Fibroblast of villous mesenchyme (primary cell): ENCODE results near the gene SLC1A2. TPM values are rescaled to one million over a fixed set of nuclear protein-coding genes. Genes with fewer than 3 reads are reported as not detected.

Source experiments
- DNase-seq: peaks from one replicate; pipeline ENCODE4 v3.0.0-alpha.2; 2010; ENCODE audit warnings: low read depth
- H3K4me3 ChIP-seq: 2 replicates; pipeline ENCODE4 v1.5.1; 2011; ENCODE audit warnings: low read depth, mild to moderate bottlenecking, low read length
- total RNA-seq: library from RNA; depleted of rRNA; stranded (reverse); fragments of >200 nt; gene quantifications from 2 replicates; pipeline ENCODE4 v1.2.3, GENCODE V29; 2012
- TF ChIP-seq, protein P1 (sequence below): IDR thresholded peaks from 2 replicates; pipeline ENCODE4 v1.5.1; 2012; ENCODE audit warnings: low read depth, mild to moderate bottlenecking, low read length; ENCODE audit not compliant: insufficient read depth

The SLC1A2 gene
- total RNA-seq, 1 donor: 23.7 TPM

GRCh38 chr11:35246745-35247144 lies 172.6 kb downstream of the SLC1A2 start:
- TF ChIP-seq, protein P1, sequence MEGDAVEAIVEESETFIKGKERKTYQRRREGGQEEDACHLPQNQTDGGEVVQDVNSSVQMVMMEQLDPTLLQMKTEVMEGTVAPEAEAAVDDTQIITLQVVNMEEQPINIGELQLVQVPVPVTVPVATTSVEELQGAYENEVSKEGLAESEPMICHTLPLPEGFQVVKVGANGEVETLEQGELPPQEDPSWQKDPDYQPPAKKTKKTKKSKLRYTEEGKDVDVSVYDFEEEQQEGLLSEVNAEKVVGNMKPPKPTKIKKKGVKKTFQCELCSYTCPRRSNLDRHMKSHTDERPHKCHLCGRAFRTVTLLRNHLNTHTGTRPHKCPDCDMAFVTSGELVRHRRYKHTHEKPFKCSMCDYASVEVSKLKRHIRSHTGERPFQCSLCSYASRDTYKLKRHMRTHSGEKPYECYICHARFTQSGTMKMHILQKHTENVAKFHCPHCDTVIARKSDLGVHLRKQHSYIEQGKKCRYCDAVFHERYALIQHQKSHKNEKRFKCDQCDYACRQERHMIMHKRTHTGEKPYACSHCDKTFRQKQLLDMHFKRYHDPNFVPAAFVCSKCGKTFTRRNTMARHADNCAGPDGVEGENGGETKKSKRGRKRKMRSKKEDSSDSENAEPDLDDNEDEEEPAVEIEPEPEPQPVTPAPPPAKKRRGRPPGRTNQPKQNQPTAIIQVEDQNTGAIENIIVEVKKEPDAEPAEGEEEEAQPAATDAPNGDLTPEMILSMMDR: no peak
- DNase-seq: peak; percentile 77
- H3K4me3 ChIP-seq: no peak overlapping the region

GRCh38 chr11:35245786-35246185 lies 173.6 kb downstream of the SLC1A2 start:
- no peak for DNase-seq
- TF ChIP-seq, protein P1: no peak
- no peak overlapping the region for H3K4me3 ChIP-seq

- DNase-seq: no peak
- TF ChIP-seq, protein P1: no peak
- no peak overlapping the region for H3K4me3 ChIP-seq
Measured at GRCh38 chr11:35245056-35245455, 174.3 kb downstream of the SLC1A2 start.

- no peak for DNase-seq
- H3K4me3 ChIP-seq: no peak overlapping the region
- TF ChIP-seq, protein P1: no peak
Measured at GRCh38 chr11:35243774-35244173, 175.6 kb downstream of the SLC1A2 start.

GRCh38 chr11:35242412-35243242 lies 176.7 kb downstream of the SLC1A2 start:
- TF ChIP-seq, protein P1: no peak
- H3K4me3 ChIP-seq: no peak overlapping the region
- no peak for DNase-seq

- no peak for DNase-seq
- TF ChIP-seq, protein P1: no peak
- H3K4me3 ChIP-seq: no peak overlapping the region
Measured at GRCh38 chr11:35241531-35241930, 177.8 kb downstream of the SLC1A2 start.
